OCI-LY3 (cell line): ENCODE measurements around the gene TRIP4.

Experiments
- H2AFZ ChIP-seq: fragments of 200-600, 300-600 bp; shearing (Covaris generic); 2 replicates; pipeline ENCODE4 v1.6.0; 2014; ENCODE audit warnings: antibody characterized with exemption, low read depth, low read length
- H3K27ac ChIP-seq: fragments of 200-600, 300-600 bp; sonication (generic); 2 replicates; pipeline ENCODE4 v1.5.1; 2014; ENCODE audit warnings: mild to moderate bottlenecking, low read length, moderate library complexity, mixed read lengths
- H3K27me3 ChIP-seq: fragments of 200-600, 300-600 bp; sonication (generic); 2 replicates; pipeline ENCODE4 v1.6.1; 2014; ENCODE audit warnings: low read depth, low read length, mixed read lengths
- H3K36me3 ChIP-seq: fragments of 200-600, 300-600 bp; sonication (generic); replicated peaks from 2 replicates; pipeline ENCODE3; 2014; ENCODE audit warnings: low read depth, low read length, mixed read lengths
- H3K4me1 ChIP-seq: fragments of 300-600, 200-600 bp; sonication (generic); 2 replicates; pipeline ENCODE4 v1.6.1; 2014; ENCODE audit warnings: low read length, mixed read lengths
- H3K4me2 ChIP-seq: fragments of 200-600, 300-600 bp; sonication (generic); 2 replicates; pipeline ENCODE4 v1.6.1; 2014; ENCODE audit warnings: low read length, mixed read lengths
- H3K4me3 ChIP-seq: fragments of 300-600, 200-600 bp; sonication (generic); 2 replicates; pipeline ENCODE4 v1.5.1; 2014; ENCODE audit warnings: antibody characterized with exemption, mild to moderate bottlenecking, low read length, moderate library complexity
- H3K79me2 ChIP-seq: fragments of 300-600, 200-600 bp; shearing (Covaris generic); 2 replicates; pipeline ENCODE4 v1.6.1; 2014; ENCODE audit warnings: mild to moderate bottlenecking, low read length, mixed read lengths
- H3K9ac ChIP-seq: fragments of 300-600, 200-600 bp; shearing (Covaris generic); 2 replicates; pipeline ENCODE4 v1.6.0; 2014; ENCODE audit warnings: mild to moderate bottlenecking, low read length, moderate library complexity
- H3K9me3 ChIP-seq: fragments of 200-600, 300-600 bp; shearing (Covaris generic); 2 replicates; pipeline ENCODE4 v1.6.1; 2014; ENCODE audit warnings: low read length, mixed read lengths; ENCODE audit not compliant: insufficient read depth
- H4K20me1 ChIP-seq: fragments of 200-600, 300-600 bp; sonication (generic); 2 replicates; pipeline ENCODE4 v1.6.1; 2016; ENCODE audit warnings: low read length, mixed read lengths; ENCODE audit not compliant: insufficient read depth
- CTCF ChIP-seq: fragments of 200-600, 300-600 bp; sonication (generic); IDR thresholded peaks from 2 replicates; pipeline ENCODE4 v1.5.1; 2014; ENCODE audit warnings: antibody characterized with exemption, low read length, low read depth
- EZH2phosphoT487 ChIP-seq: fragments of 200-600 bp; shearing (Covaris generic); IDR thresholded peaks from 2 replicates; pipeline ENCODE4 v1.6.1; 2018; ENCODE audit warnings: antibody characterized with exemption, mixed run types, low read depth

Gene TRIP4

GRCh38 chr15:64441852-64442251 is 54.2 kb downstream of the TRIP4 start:
- Histone ChIP-seq H3K27me3 (no peaks in the 10 kb centered on the region), H3K4me3 (no peak overlapping the region)
- TF ChIP-seq EZH2phosphoT487 (no peak), CTCF (no peak)

GRCh38 chr15:64443016-64443415 is 55.4 kb downstream of the TRIP4 start:
- TF ChIP-seq CTCF, result no peak
- no peak for TF ChIP-seq EZH2phosphoT487
- Histone ChIP-seq H3K9me3 (no peaks in the 10 kb centered on the region), H3K27ac (no peak overlapping the region), H3K27me3 (no peaks in the 10 kb centered on the region), H3K4me3 (no peak overlapping the region), H3K36me3 (no peaks in the 10 kb centered on the region), H3K79me2 (no peaks in the 10 kb centered on the region), H3K4me1 (peaks cover 34% of the 10 kb centered on the region), H2AFZ (no peak overlapping the region), H4K20me1 (0 out of 2 replicates have a peak, but pooled peaks cover 3% of the 10 kb centered on the region), H3K4me2 (no peak overlapping the region), H3K9ac (no peak overlapping the region)

More at GRCh38 chr15:64441852-64442251, 54.2 kb downstream of the TRIP4 start:
- Histone ChIP-seq H4K20me1 (0 out of 2 replicates have a peak, but pooled peaks cover 3% of the 10 kb centered on the region), H3K79me2 (no peaks in the 10 kb centered on the region), H3K27ac (no peak overlapping the region), H2AFZ (no peak overlapping the region), H3K9me3 (no peaks in the 10 kb centered on the region), H3K9ac (no peak overlapping the region), H3K4me2 (no peak overlapping the region), H3K36me3 (no peaks in the 10 kb centered on the region), H3K4me1 (peaks cover 24% of the 10 kb centered on the region)

GRCh38 chr15:64443747-64444621 is 56.3 kb downstream of the TRIP4 start:
- Histone ChIP-seq H3K4me3 (peak overlapping the region; percentile 40), H3K79me2 (no peaks in the 10 kb centered on the region), H3K27ac (peak overlapping the region; percentile 59), H2AFZ (no peak overlapping the region), H3K9me3 (no peaks in the 10 kb centered on the region), H3K36me3 (no peaks in the 10 kb centered on the region), H3K9ac (no peak overlapping the region), H3K4me1 (peaks cover 43% of the 10 kb centered on the region), H3K4me2 (peak overlapping the region; percentile 61), H4K20me1 (0 out of 2 replicates have a peak, but pooled peaks cover 3% of the 10 kb centered on the region), H3K27me3 (no peaks in the 10 kb centered on the region)
- no peak for TF ChIP-seq EZH2phosphoT487
- TF ChIP-seq CTCF, result no peak

GRCh38 chr15:64444836-64445235 is 57.2 kb downstream of the TRIP4 start:
- H3K27ac ChIP-seq, result 0 out of 2 replicates have a peak overlapping the region, but pooled peaks have one; percentile 59
- no peak overlapping the region for H3K9ac ChIP-seq
- H2AFZ ChIP-seq, result no peak overlapping the region
- H3K9me3 ChIP-seq, result no peaks in the 10 kb centered on the region
- H3K36me3 ChIP-seq, result no peaks in the 10 kb centered on the region
- no peaks in the 10 kb centered on the region for H3K79me2 ChIP-seq
- no peaks in the 10 kb centered on the region for H3K27me3 ChIP-seq
- H4K20me1 ChIP-seq, result 0 out of 2 replicates have a peak, but pooled peaks cover 3% of the 10 kb centered on the region
- H3K4me2 ChIP-seq, result peak overlapping the region; percentile 61
- TF ChIP-seq EZH2phosphoT487 (no peak), CTCF (no peak)
- H3K4me1 ChIP-seq, result peaks cover 52% of the 10 kb centered on the region
- H3K4me3 ChIP-seq, result peak overlapping the region; percentile 40; the same call in 1 of the 2 replicates
